Measurements from ENCODE around the gene ZNF304. TPM values are rescaled to one million over a fixed set of nuclear protein-coding genes. Genes with fewer than 3 reads are reported as not detected.

Gene ZNF304
- total and polyA plus RNA-seq, 9 of the 15 experiments (the other 6 are each of a cell fraction or from before 2014, with no cell fraction given) = 0.82 to 5.5 (median 3.6) TPM

GRCh38 chr19:57350877-57351805 lies at the start of gene ZNF304 (continued):
- TF ChIP-seq PCBP2 (IDR thresholded peaks at IDR 0.05; ENCODE audit: low read depth, low read length, poor library complexity, severe bottlenecking) = no peak
- TF ChIP-seq HMGXB4 (CRISPR knock-in tag; IDR thresholded peaks at IDR 0.05) = no peak
- no peak for TF ChIP-seq MYNN (IDR thresholded peaks at IDR 0.05)
- no peak for TF ChIP-seq MYNN (CRISPR knock-in tag; IDR thresholded peaks at IDR 0.05)
- TF ChIP-seq ZNF75A (CRISPR knock-in tag; IDR thresholded peaks at IDR 0.05) = no peak
- peak; percentile 79 for TF ChIP-seq ELF1 (tag; IDR thresholded peaks at IDR 0.05)
- no peak for TF ChIP-seq CREB5 (CRISPR knock-in tag; IDR thresholded peaks at IDR 0.05)
- TF ChIP-seq FOXJ2 (tag; IDR thresholded peaks at IDR 0.05) = no peak
- TF ChIP-seq TBP (optimal IDR thresholded peaks at IDR 0.05; ENCODE audit: low read depth, low read length) = peak; percentile 28
- no peak for TF ChIP-seq ZNF644 (tag; IDR thresholded peaks at IDR 0.05; ENCODE audit: low read depth)
- TF ChIP-seq ZNF124 (CRISPR knock-in tag; IDR thresholded peaks at IDR 0.05) = no peak
- TF ChIP-seq ATF4 (CRISPR knock-in tag; IDR thresholded peaks at IDR 0.05) = no peak
- TF ChIP-seq ZNF121 (CRISPR knock-in tag; conservative IDR thresholded peaks at IDR 0.05) = no peak
- TF ChIP-seq SREBF1 (IDR thresholded peaks at IDR 0.05; ENCODE audit: borderline replicate concordance, low read depth, low read length) = no peak
- no peak for TF ChIP-seq BRD4 (IDR thresholded peaks at IDR 0.05)
- TF ChIP-seq HNRNPUL1 (IDR thresholded peaks at IDR 0.05; ENCODE audit: low read length) = no peak
- no peak for TF ChIP-seq TOE1 (IDR thresholded peaks at IDR 0.05; ENCODE audit: borderline replicate concordance)
- TF ChIP-seq TOE1 (CRISPR knock-in tag; IDR thresholded peaks at IDR 0.05; ENCODE audit: borderline replicate concordance, low read depth) = no peak
- TF ChIP-seq ZNF316 (IDR thresholded peaks at IDR 0.05) = no peak
- no peak for TF ChIP-seq EWSR1 (IDR thresholded peaks at IDR 0.05; ENCODE audit: borderline replicate concordance, low read depth, partially characterized antibody)
- TF ChIP-seq E2F4 (CRISPR knock-in tag; IDR thresholded peaks at IDR 0.05; ENCODE audit: low read depth) = no peak
- TF ChIP-seq MCM2 (IDR thresholded peaks at IDR 0.05; ENCODE audit: low read depth) = no peak
- TF ChIP-seq NFIC (IDR thresholded peaks at IDR 0.05) = peak; percentile 21; the same call in 1 of the 2 replicates
